RWPE2 (cell line): ENCODE results near the gene SYTL3.
"Not testable (repeated sequence)": the region's sequence is repeated elsewhere in the genome, so short reads cannot be mapped to it uniquely, and the experiment has no call there.

Source experiments
- ATAC-seq: fragments of 200-7000 bp; cut with Tn5 transposase; 3 replicates; pipeline ENCODE4 v1.9.1; 2021; ENCODE audit warnings: low read depth
- DNase-seq: peaks from one replicate; pipeline ENCODE4 v3.0.0-alpha.2; 2020; ENCODE audit warnings: low spot score
- H3K27ac ChIP-seq: fragments of 450-650 bp; 2 replicates; pipeline ENCODE4 v1.5.1; 2017; ENCODE audit warnings: mild to moderate bottlenecking; ENCODE audit not compliant: poor library complexity, severe bottlenecking
- H3K27me3 ChIP-seq: fragments of 250-450 bp; sonication (Bioruptor Pico); 2 replicates; pipeline ENCODE4 v1.5.1; 2021; ENCODE audit warnings: mild to moderate bottlenecking, moderate library complexity; ENCODE audit not compliant: insufficient read depth, poor library complexity, severe bottlenecking
- H3K36me3 ChIP-seq: fragments of 250-450 bp; sonication (Bioruptor Pico); 2 replicates; pipeline ENCODE4 v1.5.1; 2020; ENCODE audit warnings: low read depth, mild to moderate bottlenecking, moderate library complexity
- H3K4me1 ChIP-seq: fragments of 250-450 bp; sonication (Bioruptor Pico); 2 replicates; pipeline ENCODE4 v1.5.1; 2021; ENCODE audit warnings: mild to moderate bottlenecking, moderate library complexity; ENCODE audit not compliant: insufficient read depth, poor library complexity, severe bottlenecking
- H3K4me3 ChIP-seq: fragments of 250-450 bp; sonication (Bioruptor Pico); 2 replicates; pipeline ENCODE4 v1.5.1; 2021; ENCODE audit warnings: mild to moderate bottlenecking, moderate library complexity; ENCODE audit not compliant: severe bottlenecking
- H3K9me3 ChIP-seq: fragments of 250-450 bp; sonication (Bioruptor Pico); 2 replicates; pipeline ENCODE4 v1.5.1; 2021; ENCODE audit warnings: mild to moderate bottlenecking, moderate library complexity; ENCODE audit not compliant: severe bottlenecking
- TF ChIP-seq, protein P1 (sequence below): fragments of 450-650 bp; IDR thresholded peaks from one replicate; pipeline ENCODE4 v1.5.1; 2017; ENCODE audit warnings: mild to moderate bottlenecking, moderate library complexity; ENCODE audit not compliant: poor library complexity, severe bottlenecking

Gene SYTL3

DNA sequence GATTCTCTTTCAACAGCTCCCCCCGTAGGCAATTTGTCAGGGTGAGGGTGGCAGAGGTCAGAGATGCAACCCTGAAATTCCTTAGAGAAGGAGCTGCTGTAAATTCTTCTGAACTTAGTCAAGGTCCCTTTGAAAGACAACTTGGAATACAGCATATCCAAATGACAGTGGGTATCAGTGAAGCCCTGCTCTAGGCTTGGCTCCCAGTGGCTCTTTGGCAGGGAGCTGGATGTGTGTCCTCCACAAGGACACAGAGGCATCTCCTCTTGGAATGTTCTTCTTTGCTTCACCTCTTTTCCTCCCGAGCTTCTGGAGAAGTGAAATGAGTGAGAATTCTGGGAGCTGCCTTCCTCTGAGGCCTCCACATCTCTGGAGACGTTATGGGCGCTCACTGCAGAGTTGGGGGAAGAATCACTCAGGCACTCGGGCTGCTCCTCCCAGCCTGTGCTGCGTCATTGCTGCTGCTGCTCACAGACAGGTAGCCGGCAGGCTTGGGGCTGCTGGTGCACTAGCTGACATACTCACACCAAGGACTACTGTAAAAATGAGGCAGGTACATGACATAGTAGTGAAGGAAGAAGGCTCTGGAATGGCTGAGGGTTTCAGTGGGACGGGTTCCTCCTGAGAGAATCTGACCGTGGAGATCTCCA, 39.4 kb upstream of the SYTL3 start:
- peak; percentile 22 for DNase-seq
- Histone ChIP-seq H3K9me3 (no peaks in the 10 kb centered on the region), H3K27ac (no peak overlapping the region), H3K4me3 (no peak overlapping the region), H3K27me3 (no peaks in the 10 kb centered on the region), H3K4me1 (no peaks in the 10 kb centered on the region), H3K36me3 (peaks cover 88% of the 10 kb centered on the region)
- TF ChIP-seq, protein P1, sequence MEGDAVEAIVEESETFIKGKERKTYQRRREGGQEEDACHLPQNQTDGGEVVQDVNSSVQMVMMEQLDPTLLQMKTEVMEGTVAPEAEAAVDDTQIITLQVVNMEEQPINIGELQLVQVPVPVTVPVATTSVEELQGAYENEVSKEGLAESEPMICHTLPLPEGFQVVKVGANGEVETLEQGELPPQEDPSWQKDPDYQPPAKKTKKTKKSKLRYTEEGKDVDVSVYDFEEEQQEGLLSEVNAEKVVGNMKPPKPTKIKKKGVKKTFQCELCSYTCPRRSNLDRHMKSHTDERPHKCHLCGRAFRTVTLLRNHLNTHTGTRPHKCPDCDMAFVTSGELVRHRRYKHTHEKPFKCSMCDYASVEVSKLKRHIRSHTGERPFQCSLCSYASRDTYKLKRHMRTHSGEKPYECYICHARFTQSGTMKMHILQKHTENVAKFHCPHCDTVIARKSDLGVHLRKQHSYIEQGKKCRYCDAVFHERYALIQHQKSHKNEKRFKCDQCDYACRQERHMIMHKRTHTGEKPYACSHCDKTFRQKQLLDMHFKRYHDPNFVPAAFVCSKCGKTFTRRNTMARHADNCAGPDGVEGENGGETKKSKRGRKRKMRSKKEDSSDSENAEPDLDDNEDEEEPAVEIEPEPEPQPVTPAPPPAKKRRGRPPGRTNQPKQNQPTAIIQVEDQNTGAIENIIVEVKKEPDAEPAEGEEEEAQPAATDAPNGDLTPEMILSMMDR, result no peak
- no peak for ATAC-seq

DNA sequence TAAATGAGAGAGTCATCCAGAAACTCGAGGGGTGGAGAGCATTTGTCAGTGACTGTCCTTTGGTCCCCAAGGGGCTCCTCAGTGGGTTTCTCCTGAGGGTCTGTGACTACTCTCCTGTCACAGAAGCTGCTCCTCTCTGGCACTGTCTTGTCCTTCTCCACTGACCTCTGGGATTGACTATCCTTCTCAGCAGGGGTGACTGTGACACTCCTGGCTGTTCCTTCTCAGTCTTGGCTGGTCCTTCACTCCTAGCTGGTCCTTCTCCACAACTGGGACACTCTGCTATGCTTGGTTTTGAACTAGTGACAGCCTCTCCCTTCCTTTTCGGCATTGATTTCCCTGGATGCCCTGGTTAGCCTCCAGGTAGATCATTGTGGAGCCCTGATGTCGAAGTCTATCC, 38.8 kb upstream of the SYTL3 start:
- H3K4me3 ChIP-seq, result no peak overlapping the region
- H3K4me1 ChIP-seq, result no peaks in the 10 kb centered on the region
- no peak for DNase-seq
- TF ChIP-seq, protein P1, result no peak
- peaks cover 88% of the 10 kb centered on the region for H3K36me3 ChIP-seq
- ATAC-seq, result no peak
- H3K9me3 ChIP-seq, result no peaks in the 10 kb centered on the region
- H3K27ac ChIP-seq, result no peak overlapping the region
- H3K27me3 ChIP-seq, result no peaks in the 10 kb centered on the region

DNA sequence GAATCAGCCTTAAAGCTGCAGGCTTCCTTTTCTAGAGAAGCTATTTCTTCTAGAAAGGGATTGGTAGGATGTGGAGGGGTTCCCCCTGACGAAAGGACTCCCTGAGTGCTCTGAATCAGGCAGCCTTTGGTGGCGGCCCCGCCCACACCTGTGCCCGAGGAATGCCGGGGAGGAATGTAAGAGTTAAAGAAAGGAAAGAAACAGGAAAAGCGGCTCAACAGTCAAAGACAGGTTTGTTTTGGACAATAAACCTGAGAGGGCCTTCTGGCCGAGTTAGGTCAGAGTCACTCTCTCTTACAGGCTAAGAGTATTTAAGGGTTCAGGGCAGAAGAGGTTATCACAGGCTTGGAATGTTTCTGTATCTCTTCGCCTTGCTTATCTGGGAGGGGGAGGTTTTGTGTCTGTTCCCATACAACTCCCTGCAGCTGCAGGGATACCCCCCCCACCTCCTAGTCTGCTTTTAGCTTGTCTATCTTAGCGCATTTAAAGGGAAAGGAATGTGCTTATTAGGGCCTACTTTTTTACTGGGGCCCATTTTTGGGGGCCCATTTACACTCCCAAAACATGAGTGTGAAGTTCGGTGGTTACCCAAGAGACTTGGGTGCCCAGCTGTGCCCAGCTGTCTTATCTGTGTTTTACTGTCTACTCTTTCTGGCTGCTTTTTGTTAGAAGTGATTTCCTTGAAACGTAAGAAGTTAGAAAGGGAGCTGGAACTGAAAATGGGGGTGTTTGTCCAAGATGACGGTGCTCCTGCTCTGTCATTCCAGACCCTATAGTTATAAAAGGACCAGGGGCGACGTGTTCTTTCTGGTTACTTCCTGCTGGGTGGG, 38.1 kb upstream of the SYTL3 start:
- no peaks in the 10 kb centered on the region for H3K9me3 ChIP-seq
- no peaks in the 10 kb centered on the region for H3K27me3 ChIP-seq
- DNase-seq (no peak), ATAC-seq (peak; percentile 53; the same call in 2 of the 3 replicates)
- H3K4me3 ChIP-seq, result no peak overlapping the region
- no peak overlapping the region for H3K27ac ChIP-seq
- TF ChIP-seq, protein P1, result no peak
- H3K4me1 ChIP-seq, result no peaks in the 10 kb centered on the region
- peaks cover 83% of the 10 kb centered on the region for H3K36me3 ChIP-seq

DNA sequence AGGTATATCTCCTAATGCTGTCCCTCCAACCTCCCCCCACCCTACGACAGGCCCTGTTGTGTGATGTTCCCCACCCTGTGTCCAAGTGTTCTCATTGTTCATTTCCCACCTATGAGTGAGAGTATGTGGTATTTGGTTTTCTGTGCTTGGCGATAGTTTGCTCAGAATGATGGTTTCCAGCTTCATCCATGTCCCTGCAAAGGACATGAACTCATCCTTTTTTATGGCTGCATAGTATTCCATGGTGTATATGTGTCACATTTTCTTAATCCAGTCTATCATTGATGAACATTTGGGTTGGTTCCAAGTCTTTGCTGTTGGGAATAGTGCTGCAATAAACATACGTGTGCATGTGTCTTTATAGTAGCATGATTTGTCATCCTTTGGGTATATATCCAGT, 35.2 kb upstream of the SYTL3 start:
- not testable (repeated sequence) for H3K27ac ChIP-seq, H3K9me3 ChIP-seq, H3K27me3 ChIP-seq, DNase-seq, H3K4me3 ChIP-seq, H3K4me1 ChIP-seq, ATAC-seq
- peaks cover 69% of the 10 kb centered on the region for H3K36me3 ChIP-seq

DNA sequence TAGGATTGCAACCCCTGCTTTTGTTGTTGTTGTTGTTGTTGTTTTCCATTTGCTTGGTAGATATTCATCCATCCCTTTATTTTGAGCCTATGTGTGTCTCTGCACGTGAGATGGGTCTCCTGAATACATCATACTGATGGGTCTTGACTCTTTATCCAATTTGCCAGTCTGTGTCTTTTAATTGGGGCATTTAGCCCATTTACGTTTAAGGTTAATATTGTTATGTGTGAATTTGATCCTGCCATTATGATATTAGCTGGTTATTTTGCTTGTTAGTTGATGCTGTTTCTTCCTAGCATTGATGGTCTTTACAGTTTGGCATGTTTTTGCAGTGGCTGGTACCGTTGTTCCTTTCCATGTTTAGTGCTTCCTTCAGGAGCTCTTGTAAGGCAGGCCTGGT, 31.6 kb upstream of the SYTL3 start:
- not testable (repeated sequence) for H3K9me3 ChIP-seq, H3K4me3 ChIP-seq, ATAC-seq, DNase-seq, H3K27me3 ChIP-seq, H3K4me1 ChIP-seq, H3K27ac ChIP-seq
- peaks cover 71% of the 10 kb centered on the region for H3K36me3 ChIP-seq
